GM06990 (cell line): ENCODE measurements around the gene DSCAML1.

Source experiments
- DNase-seq: peaks from one replicate; pipeline ENCODE4 v3.0.0-alpha.2; 2011; ENCODE audit not compliant: insufficient read length; ENCODE audit errors: extremely low read depth
- H3K27me3 ChIP-seq: replicated peaks from 2 replicates; pipeline ENCODE4 v1.6.0; 2011; ENCODE audit warnings: low read length; ENCODE audit not compliant: control insufficient read depth, insufficient read depth
- H3K36me3 ChIP-seq: 2 replicates; pipeline ENCODE4 v1.5.1; 2011; ENCODE audit warnings: low read length; ENCODE audit not compliant: control insufficient read depth, insufficient read depth
- H3K4me3 ChIP-seq: replicated peaks from 2 replicates; pipeline ENCODE4 v1.5.1; 2011; ENCODE audit warnings: low read depth, mild to moderate bottlenecking, control low read depth, low read length
- CTCF ChIP-seq: IDR thresholded peaks from 2 replicates; pipeline ENCODE4 v1.5.1; 2011; ENCODE audit warnings: low read length, control low read depth, mild to moderate bottlenecking, inconsistent platforms; ENCODE audit not compliant: insufficient read depth, poor library complexity, severe bottlenecking

DSCAML1 gene

GRCh38 chr11:117396970-117397369, 400.0 kb downstream of the DSCAML1 start:
- Histone ChIP-seq H3K27me3 (no peaks in the 10 kb centered on the region), H3K36me3 (peaks cover 34% of the 10 kb centered on the region), H3K4me3 (no peak overlapping the region)
- no peak for DNase-seq
- no peak for TF ChIP-seq CTCF

DNA sequence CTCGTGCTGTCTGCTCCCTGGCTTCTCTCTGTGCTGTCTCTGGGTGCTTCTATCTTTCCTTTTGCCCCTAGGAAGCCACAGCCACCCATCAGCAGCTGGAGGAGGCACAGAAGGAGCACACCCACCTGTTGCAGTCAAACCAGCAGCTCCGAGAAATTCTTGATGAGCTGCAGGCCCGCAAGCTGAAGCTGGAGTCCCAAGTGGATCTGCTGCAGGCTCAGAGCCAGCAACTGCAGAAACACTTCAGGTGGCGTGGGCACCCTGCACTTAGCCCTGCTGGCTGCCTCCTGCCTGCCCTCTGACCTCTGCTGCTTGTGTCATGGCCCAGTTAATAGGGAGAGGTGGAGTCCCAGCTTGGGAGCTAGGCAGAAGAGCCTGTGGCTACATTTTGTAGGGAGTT, 401.5 kb downstream of the DSCAML1 start:
- H3K36me3 ChIP-seq = peaks cover 42% of the 10 kb centered on the region
- no peak overlapping the region for H3K4me3 ChIP-seq
- DNase-seq = no peak
- no peaks in the 10 kb centered on the region for H3K27me3 ChIP-seq
- TF ChIP-seq CTCF = no peak

- no peaks in the 10 kb centered on the region for H3K27me3 ChIP-seq
- peaks cover 43% of the 10 kb centered on the region for H3K36me3 ChIP-seq
- no peak overlapping the region for H3K4me3 ChIP-seq
- DNase-seq = no peak
- no peak for TF ChIP-seq CTCF
Measured at GRCh38 chr11:117394221-117394925, 402.6 kb downstream of the DSCAML1 start.

- Histone ChIP-seq H3K36me3 (peaks cover 40% of the 10 kb centered on the region), H3K27me3 (no peaks in the 10 kb centered on the region), H3K4me3 (no peak overlapping the region)
- TF ChIP-seq CTCF = no peak
- DNase-seq = no peak
Measured at GRCh38 chr11:117392979-117393378, 404.0 kb downstream of the DSCAML1 start.

- Histone ChIP-seq H3K36me3 (peaks cover 43% of the 10 kb centered on the region), H3K4me3 (no peak overlapping the region), H3K27me3 (no peaks in the 10 kb centered on the region)
- TF ChIP-seq CTCF = no peak
- DNase-seq = no peak
Measured at GRCh38 chr11:117392001-117392690, 404.9 kb downstream of the DSCAML1 start.
